GM18873 (cell line): Measurements from ENCODE around the gene GINS3.
"Not testable (repeated sequence)": the region's sequence is repeated elsewhere in the genome, so short reads cannot be mapped to it uniquely, and the experiment has no call there.

ENCODE experiments used
- ATAC-seq: cut with Tn5 transposase; IDR thresholded peaks from one replicate; pipeline ENCODE4 v1.9.1; 2021; ENCODE audit warnings: mild to moderate bottlenecking, moderate library complexity, moderate number of reproducible peaks; ENCODE audit not compliant: unreplicated experiment, low FRiP score

GINS3 gene

DNA sequence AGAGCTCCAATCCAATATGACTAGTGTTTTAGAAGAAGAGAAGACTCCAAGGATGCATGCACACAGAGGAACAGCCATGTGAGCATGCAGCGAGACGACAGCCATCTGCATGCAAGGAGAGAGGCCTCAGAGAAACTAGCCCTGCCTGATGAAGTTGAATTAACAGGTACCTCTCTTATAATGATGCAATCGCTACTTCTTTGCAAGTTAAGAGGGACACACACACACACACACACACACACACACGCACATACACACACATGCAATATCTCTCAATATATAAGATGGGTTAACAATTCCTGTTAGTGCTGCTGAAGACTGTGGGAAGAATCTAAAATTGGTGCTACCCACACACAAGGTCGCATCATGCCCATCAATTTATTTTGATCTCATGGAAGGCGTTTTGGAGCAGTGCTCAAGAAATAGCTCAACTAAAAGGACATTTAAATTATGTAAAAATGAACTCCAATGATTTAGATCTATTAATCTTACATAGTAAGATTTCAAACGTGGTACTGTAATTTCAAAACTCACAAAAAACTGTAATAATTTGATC, 7.0 kb upstream of the GINS3 start:
- no peak for ATAC-seq

DNA sequence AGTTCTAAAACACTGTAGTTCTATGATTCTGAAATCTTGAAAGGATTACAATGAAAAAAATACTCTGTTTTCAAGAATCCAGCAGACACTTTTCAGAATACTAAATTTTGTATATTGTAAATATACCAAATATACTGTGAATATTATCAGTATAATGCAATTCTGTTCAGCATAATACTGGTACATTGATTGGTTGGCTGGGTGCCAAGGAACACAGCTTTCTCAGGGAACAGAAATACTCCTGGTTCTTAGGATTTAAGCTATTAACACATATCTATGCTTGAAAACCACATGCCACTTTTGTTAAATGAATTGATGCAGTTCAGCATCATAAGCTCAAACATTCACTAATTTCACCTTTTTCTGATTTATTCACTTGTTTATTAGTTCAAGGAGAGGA, 2.5 kb upstream of the GINS3 start:
- no peak for ATAC-seq

DNA sequence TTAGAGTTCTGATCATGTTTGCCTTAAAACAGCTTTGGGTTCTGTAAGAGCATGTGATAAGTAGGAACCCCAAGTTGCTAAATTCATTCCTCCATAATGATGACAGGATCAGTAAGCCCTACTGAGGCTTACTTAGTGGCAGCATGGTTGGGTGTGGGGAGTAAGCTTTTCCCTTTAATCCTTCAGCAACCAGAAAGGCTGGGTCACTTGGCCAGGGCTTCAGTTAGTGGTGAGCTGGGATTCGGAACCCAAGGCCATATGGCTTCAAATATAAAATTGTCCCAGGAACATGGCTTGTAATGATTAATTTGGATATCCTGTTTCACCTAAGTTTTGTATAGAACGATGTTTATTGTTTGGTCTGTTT, 850 bp downstream of the GINS3 start:
- ATAC-seq: peak; percentile 20

DNA sequence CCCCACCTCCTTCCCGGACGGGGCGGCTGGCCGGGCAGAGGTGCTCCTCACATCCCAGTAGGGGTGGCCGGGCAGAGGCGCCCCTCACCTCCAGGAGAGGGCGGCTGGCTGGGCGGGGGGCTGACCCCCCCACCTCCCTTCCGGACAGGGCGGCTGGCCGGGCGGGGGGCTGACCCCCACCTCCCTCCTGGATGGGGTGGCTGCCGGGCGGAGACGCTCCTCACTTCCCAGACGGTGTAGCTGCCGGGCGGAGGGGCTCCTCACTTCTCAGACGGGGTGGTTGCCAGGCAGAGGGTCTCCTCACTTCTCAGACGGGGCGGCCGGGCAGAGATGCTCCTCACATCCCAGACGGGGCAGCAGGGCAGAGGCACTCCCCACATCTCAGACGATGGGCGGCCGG, 4.6 kb downstream of the GINS3 start:
- not testable (repeated sequence) for ATAC-seq

DNA sequence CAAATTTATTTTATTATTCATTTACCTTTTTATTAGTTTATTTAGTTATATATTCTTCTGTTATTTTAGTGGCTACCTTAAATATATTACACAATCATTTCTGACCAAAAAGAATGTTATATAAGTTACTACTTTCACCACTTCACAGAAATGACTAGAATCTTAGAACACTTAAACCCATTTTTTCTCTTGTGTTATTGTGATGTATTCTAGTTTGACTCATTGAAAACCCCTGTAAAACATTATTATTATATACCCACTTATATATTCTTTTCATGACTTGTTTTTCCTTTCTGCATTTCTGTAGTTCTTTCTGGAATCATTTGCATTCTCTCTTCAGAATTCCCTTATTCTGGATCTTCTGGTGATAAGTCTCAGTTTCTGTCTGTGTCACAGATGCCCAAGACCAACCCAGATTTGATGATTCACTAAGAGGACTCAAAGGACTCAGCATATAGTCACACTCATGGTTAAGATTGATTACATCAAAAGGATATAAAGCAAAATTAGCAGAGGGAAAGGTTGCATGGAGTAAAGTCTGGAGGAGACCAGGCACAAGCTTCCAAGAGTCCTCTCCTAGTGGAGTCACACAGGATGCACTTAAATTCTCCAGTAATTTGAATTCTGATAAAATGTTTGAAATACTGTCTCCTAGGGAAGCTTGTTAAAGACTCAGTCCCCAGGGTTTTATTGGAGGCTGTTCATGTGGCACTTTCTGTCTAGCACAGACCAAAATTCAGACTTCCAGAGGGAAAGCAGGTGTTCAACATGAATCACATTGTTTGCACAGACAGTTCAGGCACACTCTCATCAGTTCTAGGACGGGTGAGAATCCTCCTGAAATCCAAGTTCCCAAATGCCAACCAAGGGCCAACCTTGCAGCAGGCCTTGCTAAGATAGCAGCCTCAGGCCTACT, 7.7 kb downstream of the GINS3 start:
- no peak for ATAC-seq

DNA sequence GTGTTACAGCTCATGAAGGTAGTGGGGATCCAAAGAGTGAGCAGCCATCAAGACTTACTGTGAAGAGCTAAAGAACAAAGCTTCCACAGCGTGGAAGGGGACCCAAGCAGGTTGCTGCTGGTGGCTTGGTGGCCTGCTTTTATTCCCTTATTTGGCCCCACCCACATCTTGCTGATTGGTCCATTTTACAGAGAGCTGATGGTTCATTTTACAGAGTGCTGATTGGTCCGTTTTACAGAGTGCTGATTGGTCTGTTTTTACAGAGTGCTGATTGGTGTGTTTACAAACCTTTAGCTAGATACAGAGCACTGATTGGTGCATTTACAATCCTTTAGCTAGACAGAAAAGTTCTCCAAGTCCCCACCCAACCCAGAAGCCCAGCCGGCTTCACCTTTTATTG, 9.0 kb downstream of the GINS3 start:
- ATAC-seq: not testable (repeated sequence)

DNA sequence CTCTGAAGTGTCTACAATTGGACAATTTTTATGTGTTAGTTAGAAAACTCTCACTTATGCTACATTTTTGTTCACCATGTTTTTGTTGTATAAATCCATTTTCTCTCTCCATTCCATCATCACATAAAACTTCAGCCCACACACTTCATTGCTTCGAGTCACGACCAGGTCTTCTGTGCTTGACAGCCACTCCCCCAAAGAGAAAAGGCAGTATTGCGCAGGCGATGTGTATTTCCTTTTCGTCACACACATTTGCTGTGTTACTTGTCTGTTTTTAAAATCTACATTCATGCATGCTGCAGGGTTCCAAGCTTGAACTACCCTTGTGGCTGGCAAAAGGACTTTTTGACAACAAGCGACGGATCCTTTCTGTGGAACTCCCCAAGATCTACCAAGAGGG, 10.5 kb downstream of the GINS3 start:
- ATAC-seq: no peak

DNA sequence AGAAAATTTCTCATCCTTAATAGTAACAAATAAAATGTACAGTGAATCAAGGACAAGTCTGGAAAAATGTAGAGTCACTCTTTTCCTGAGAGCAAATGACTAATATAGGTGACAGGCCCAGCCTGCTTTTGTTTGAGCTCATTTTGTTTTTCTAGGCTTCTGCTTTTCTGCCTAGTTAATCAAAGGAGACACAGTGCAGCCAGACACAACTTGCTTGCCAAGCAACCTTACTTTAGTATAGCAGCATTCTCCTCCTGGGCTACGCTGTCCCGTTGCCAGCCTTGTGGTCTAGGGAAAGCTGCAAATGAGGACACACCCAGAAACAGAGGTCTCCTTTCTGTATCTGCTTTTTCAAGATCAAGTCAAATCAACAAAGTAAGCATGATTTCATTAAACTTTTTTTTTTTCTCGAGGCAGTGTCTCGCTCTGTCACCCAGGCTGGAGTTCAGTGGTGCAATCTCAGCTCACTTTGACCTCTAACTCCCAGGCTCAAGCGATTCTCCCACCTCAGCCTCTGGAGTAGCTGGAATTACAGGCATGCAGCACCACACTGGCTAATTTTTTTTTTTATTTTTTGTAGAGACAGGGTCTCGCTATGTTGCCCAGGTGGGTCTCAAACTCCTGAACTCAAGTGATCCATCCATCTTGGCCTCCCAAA, 17.2 kb downstream of the GINS3 start:
- ATAC-seq: no peak

DNA sequence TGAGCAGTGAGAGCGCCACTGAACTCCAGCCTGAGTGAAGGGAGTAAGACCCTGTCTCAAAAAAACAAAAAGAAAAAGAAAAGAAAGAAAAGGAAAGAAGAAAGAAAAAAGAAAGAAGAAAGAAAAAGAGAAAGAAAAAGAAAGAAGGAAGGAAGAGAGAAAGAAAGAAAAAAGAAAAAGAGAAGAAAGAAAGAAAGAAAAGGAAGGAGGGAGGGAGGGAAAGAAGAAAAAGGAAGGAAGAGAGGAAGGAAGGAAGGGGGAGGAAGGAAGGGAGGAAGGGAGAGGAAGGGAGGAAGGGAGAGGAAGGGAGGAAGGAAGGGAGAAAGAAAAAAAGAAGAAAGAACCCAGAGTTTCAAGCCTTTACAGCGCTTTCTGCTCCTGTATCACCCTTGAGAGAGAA, 19.1 kb downstream of the GINS3 start:
- no peak for ATAC-seq

DNA sequence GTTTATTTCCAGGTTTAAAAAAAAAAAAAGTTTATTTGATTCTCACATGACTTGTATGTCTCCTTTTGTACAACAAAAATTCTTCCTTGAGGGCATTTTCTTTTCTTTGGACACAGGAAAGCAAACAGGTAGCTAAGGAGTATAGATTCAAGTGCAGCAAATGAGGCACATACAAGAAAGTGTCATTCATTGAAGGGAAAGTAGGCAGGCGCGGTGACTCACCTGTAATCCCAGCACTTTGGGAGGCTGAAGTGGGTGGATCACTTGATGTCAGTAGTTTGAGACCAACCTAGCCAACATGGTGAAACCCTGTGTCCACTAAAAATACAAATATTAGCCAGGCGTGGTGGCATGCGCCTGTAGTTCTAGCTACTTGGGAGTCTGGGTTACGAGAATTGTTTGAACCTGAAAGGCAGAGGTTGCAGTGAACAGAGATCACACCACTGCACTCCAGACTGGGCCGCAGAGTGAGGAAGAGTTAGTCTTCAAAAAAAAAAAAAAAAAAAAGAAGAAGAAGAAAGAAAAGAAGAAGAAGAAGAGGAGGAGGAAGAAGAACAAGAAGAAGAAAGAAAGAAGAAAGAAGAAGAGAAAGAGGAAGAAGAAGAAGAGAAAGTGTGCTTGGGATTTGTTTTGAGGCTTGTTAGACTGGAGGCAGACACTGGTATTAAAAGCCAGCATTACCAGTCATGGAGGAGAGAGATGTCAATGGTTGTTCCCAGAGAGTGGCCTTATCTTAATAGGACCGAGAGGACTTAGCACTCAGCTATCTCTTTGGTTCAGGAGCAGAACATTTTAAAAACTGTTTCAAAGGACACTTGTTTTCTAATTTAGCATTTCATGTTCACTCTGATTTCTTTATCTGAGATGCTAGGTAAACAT, 19.7 kb downstream of the GINS3 start:
- no peak for ATAC-seq

DNA sequence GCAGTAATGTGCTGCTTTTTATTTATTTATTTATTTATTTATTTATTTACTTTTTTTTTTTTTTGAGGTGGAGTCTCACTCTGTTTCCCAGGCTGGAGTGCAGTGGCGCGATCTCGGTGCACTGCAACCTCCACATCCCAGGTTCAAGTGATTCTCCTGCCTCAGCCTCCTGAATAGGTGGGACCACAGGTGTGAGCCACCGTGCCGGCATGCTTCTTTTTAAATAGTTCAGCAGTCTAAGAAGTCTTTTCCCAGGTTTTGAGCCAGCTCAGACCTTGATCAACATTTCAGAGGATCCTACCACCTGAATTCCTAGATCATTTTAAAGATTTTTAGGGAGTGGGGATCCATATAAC, 20.3 kb downstream of the GINS3 start:
- ATAC-seq: not testable (repeated sequence)

DNA sequence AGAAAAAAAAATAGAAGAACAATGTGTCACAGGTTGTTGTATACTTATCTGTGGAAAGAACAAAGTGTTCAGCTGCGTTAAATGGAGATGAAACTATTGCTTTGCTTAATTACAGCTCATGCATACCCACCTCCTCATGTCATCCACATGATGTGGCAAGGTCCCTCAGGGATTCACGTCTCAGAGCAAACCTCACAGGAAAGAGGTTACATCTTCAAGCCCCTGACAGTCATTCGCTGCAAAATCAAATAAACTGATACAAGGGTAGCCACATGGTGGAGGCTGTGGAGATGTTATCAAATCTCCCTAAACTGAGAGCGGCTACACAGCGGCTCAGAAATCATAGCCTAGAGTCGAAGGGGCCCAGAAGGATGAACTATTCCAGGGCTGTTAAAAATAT, 21.1 kb downstream of the GINS3 start:
- ATAC-seq: no peak

DNA sequence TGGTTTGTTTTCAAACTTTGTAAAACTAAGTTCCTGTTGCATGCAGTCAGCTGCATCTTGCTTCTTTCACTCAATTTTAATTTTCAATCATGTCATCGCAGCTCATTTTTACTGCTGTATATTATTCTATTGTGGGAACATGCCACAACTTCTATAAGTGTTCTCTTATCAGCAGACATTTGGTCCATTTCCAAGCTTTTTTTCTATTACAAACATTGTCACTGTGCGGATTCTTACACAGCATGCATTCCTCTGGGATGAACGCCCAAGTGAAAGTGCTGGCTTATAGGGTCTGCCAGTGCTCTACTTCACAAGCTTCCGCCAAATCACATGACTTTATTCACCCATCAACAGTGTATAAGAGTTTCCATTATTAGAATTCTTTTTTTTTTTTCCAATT, 22.7 kb downstream of the GINS3 start:
- no peak for ATAC-seq

DNA sequence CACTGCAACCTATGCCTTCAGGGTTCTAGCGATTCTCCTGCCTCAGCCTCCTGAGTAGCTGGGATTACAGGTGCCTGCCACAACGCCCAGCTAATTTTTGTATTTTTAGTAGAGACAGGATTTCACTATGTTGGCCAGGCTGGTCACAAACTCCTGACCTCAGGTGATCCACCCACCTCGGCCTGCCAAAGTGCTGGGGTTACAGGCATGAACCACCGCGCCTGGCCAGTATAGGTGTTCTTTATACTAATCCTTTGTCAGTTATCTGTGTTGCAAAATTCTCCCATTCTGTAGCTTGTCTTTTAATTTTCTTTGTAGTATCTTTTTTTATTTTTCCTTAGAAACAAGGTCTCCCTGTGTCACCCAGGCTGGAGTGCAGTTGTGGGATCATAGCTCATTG, 23.7 kb downstream of the GINS3 start:
- ATAC-seq: not testable (repeated sequence)

DNA sequence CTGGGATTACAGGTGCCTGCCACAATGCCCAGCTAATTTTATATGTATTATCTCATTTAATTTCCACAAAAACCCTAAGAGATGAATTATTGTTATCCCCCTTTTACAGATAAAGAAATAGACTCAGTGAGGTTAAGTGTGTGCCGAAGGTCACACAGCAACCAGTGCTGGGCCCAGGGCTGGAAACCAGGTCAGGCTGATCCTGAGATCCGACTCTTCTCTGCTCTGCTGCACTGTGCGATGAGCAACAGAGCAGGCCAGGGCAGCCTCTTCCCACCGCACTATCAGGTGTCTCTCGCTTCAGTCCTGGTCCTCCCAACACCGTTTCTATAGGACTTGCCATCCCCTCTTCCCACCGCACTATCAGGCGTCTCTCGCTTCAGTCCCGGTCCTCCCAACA, 24.8 kb downstream of the GINS3 start:
- no peak for ATAC-seq

DNA sequence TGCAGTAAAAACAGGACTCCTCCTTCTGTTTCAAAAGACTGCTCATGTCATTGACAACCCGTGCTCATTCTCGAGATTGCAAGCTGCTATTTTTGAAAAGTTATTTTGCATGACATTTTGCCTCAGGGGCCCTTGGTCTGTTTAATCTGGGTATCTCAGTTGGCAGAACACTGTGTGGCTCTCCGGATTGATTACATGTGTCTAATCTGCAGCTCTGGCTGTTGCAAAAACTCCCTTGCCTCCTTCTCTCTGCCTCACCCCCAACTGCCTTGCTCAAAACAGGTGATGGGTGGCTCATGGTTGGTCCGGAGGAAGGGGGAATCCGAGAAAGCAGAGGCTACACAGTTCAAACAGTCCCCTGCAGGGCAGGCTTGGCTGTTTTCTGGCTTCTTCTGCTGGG, 25.3 kb downstream of the GINS3 start:
- ATAC-seq: no peak

DNA sequence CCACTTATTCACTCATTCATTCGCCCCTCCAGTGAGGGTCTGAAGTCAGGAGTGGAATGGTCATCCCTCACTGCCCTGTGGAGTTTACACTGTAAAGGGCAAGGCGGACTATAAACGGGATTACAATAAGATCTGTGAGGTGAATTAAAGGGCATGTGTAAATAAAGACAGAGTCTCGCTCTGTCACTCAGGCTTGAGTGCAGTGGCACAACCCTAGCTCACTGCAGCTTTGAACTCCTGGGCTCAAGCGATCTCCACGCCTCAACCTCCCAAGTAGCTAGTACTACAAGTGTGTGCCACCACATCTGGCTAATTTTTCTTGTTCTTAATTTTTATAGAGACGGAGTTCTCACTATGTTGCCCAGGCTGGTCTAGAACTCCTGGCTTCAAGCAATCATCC, 25.8 kb downstream of the GINS3 start:
- ATAC-seq: no peak

DNA sequence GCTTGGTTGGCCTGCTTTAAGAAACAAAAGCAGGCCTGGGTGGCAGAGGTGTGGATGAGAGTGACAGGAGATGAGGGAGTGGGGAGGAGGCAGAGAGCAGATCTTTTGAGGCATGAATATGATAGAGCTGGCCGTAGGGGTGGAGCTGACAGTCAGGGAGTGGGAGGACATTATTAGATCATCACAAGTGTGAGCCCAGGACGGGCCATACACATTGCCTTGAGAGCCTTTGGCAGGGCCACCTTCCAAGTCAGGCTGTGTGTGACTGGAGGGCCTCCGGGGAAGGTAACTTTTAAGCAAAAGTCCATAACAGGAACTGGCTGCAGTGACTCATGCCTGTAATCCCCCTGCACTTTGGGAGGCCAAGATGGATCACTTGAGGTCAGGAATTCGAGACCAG, 26.3 kb downstream of the GINS3 start:
- ATAC-seq: no peak

DNA sequence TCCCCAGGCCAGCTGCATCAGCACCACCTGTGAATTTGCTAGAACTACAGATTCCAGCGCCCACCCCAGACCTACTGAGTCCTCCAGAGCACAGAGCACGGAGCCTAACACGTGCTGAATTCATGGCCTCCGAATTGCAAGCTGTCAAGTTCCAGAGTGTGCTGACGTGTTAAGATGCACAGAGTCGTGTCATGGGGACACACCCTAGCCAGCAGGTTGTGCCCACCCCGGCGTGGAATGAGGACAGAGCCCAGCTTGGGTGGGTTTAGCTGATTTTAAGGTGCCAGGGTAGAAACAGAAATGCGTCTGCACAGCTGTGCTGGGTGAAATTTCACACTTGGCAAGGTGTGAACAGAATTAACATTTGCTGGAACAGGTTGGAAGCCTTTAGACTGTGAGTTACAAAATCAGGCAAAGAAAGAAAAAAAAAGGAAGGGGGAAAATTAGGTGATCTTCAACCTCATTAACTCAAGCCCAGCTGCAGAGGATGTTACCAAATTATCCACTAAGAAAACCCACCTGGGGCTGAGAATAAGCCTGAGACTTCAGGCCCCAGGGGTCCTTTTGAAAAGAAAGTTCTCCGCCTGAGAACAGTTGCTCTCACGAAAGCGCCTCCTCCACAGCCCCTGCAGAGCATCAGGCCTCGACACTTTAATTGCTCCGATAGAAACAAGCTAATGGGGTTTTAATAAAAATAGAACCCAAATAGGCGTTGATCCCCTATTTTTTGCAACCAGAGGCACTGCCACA, 27.1 kb downstream of the GINS3 start:
- no peak for ATAC-seq

DNA sequence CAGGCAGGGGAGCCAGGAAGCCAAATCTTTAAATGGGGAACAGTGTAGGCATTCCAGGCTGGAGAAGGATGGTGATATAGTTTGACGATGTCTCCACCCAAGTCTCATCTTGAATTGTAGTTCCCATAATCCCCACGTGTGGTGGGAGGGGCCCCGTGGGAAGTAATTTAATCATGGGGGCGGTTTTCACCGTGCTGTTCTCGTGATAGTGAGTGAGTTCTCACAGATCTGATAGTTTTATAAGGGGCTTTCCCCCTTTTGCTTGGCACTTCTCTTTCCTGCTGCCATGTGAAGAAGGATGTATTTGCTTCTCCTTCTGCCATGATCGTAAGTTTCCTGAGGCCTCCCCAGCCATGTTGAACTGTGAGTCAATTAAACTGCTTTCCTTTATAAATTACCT, 28.8 kb downstream of the GINS3 start:
- no peak for ATAC-seq
